Spleen (tissue), 11 donors: ENCODE data around the gene ACSF3. TPM values are rescaled to one million over a fixed set of nuclear protein-coding genes. Genes with fewer than 3 reads are reported as not detected.

Experiments
- DNase-seq: peaks from one replicate; pipeline ENCODE4 v3.0.0-alpha.2; 2020
- H3K27ac ChIP-seq, 8 donors: fragments of 200-600 bp; sonication (generic) in 7 of 8; 1 replicate in 4 of 8; 2 replicates in 4 of 8; pipeline versions ENCODE4 v1.5.0 to v1.8.0; 2016 to 2021; ENCODE audit warnings: inconsistent platforms in 4 of 8, mild to moderate bottlenecking in 4 of 8, moderate library complexity in 1 of 8
- H3K27me3 ChIP-seq, 7 donors: fragments of 200-600 bp; sonication (generic) in 6 of 7; replicated peaks in 1 of 7; 1 replicate in 4 of 7; 2 replicates in 3 of 7; pipeline versions ENCODE4 v1.5.0 to v1.8.0; 2016 to 2021; ENCODE audit warnings: inconsistent platforms in 3 of 7, mild to moderate bottlenecking in 1 of 7
- H3K36me3 ChIP-seq, 6 donors: fragments of 200-600 bp; sonication (generic) in 5 of 6; 1 replicate in 4 of 6; 2 replicates in 2 of 6; pipeline versions ENCODE4 v1.5.0 to v1.8.0; 2016 to 2021; ENCODE audit warnings: inconsistent platforms in 2 of 6
- H3K4me1 ChIP-seq, 6 donors: fragments of 200-600 bp; sonication (generic) in 5 of 6; 1 replicate in 3 of 6; 2 replicates in 3 of 6; pipeline versions ENCODE4 v1.5.0 to v1.8.0; 2016 to 2021; ENCODE audit warnings: inconsistent platforms in 3 of 6
- H3K4me3 ChIP-seq, 8 donors: fragments of 200-600 bp; sonication (generic) in 7 of 8; 1 replicate in 4 of 8; 2 replicates in 4 of 8; pipeline versions ENCODE4 v1.5.0 to v1.8.0; 2016 to 2021; ENCODE audit warnings: inconsistent platforms in 4 of 8, mild to moderate bottlenecking in 4 of 8, moderate library complexity in 2 of 8
- H3K9me3 ChIP-seq, 8 donors: fragments of 200-600 bp; sonication (generic) in 7 of 8; 1 replicate in 4 of 8; 2 replicates in 4 of 8; pipeline versions ENCODE4 v1.5.0 to v1.8.0; 2016 to 2021; ENCODE audit warnings: inconsistent platforms in 4 of 8
- CTCF ChIP-seq, 11 experiments: fragments of 200-600 bp in 7 of 11; fragments of 450-650 bp in 4 of 11; sonication (generic) in 4 of 11; IDR thresholded peaks in 8 of 11; conservative IDR thresholded peaks in 3 of 11; 1 replicate in 7 of 11; 2 replicates in 4 of 11; pipeline versions ENCODE4 v1.4.0 to v1.8.0; 2016 to 2021; ENCODE audit warnings: antibody characterized with exemption in 11 of 11, inconsistent platforms in 4 of 11, mild to moderate bottlenecking in 1 of 11
- POLR2A ChIP-seq, 3 donors: fragments of 450-650 bp; IDR thresholded peaks; one replicate each; pipeline ENCODE4 v1.5.1; 2017; ENCODE audit warnings: antibody characterized with exemption in 3 of 3, mild to moderate bottlenecking in 1 of 3
- POLR2AphosphoS5 ChIP-seq, 3 donors: sonication (generic); formaldehyde crosslinking; IDR thresholded peaks; one replicate each; pipeline ENCODE4 v1.5.1; 2017; ENCODE audit warnings: antibody characterized with exemption in 3 of 3
- WGBS, 5 donors: extraction: QIAGEN DNeasy Blood & Tissue Kit in 3 of 5; methylation state at CpG; one replicate each; pipeline versions ENCODE4 v1.1.5 to v1.1.7; 2013 to 2018; 5-methylcytosine and 5-hydroxymethylcytosine counted together
- intact Hi-C: fragments of 100-400 bp; cut with DNase I; formaldehyde crosslinking; loops from one replicate; pipeline ENCODE4 v1.15.0; 2023; ENCODE audit warnings: low total_unique reads
- polyA plus RNA-seq, 3 donors: library from polyadenylated mRNA; stranded (reverse); fragments of 200-250 nt; gene quantifications; one replicate each; pipeline ENCODE4 v1.2.1, GENCODE V29; 2013
- total RNA-seq, 7 donors: library from RNA; depleted of rRNA in 3 of 7; stranded (reverse); fragments of >200 nt in 3 of 7; fragmentation: NEBNext Ultra II Directional in 4 of 7; extraction: Animal tissue kit (Norgen Biotek cat#: 25700) in 4 of 7; gene quantifications; one replicate each; pipeline versions ENCODE4 v1.1.0 to v1.2.1, GENCODE V29; 2016 to 2021
- donor health status: healthy with polysubstance abuse.
- donor health status: DM: no; HTN: no; CAD: no; lungs with moderate emphysema.
- donor health status: DM: no; HTN: no; CAD: no.
- donor health status: Bipolar disorder and iron deficiency.
- donor health status: healthy.
- donor health status: DM: no; HTN: no; CAD: no.
- donor health status: DM: yes; HTN: yes; CAD: no.

The ACSF3 gene
- total and polyA plus RNA-seq, 10 donors, result 35.4 to 68.1 (median 49.1) TPM

GRCh38 chr16:89122322-89122851, 28.7 kb downstream of the ACSF3 start:
- Histone ChIP-seq H3K27me3 (no peaks in the 10 kb centered on the region), H3K27ac (peak overlapping the region in 5 of 8 donors; percentile 20 to 79 (median 63)), H3K9me3 (no peaks in the 10 kb centered on the region), H3K36me3 (peaks cover 0 to 99% (median 45%) of the 10 kb centered on the region in 6 donors), H3K4me3 (no peak overlapping the region), H3K4me1 (peaks cover 0 to 61% (median 43%) of the 10 kb centered on the region in 6 donors)
- TF ChIP-seq POLR2A (IDR thresholded peaks at IDR 0.05) (no peak), POLR2AphosphoS5 (IDR thresholded peaks at IDR 0.05) (peak; percentile 67 to 84 (median 82)), CTCF (IDR thresholded peaks at IDR 0.05 in 8 of 11, conservative IDR thresholded peaks at IDR 0.05 in 3 of 11) (peak in 1 of 11 experiments; percentile 7)
- WGBS, 5 donors, result 50 to 80% (median 70%) methylated on average over 11 of the region's 11 CpGs
- intact Hi-C loops, result no loop called here
- DNase-seq, result peak; percentile 88

- Histone ChIP-seq H3K9me3 (no peaks in the 10 kb centered on the region), H3K27ac (peak overlapping the region in 4 of 8 donors; percentile 47 to 79 (median 64)), H3K4me3 (no peak overlapping the region), H3K27me3 (no peaks in the 10 kb centered on the region), H3K36me3 (peaks cover 0 to 96% (median 40%) of the 10 kb centered on the region in 6 donors), H3K4me1 (peaks cover 0 to 54% (median 41%) of the 10 kb centered on the region in 6 donors)
- WGBS, 5 donors, result 87 to 94% (median 89%) methylated on average over 25 of the region's 25 CpGs
- no peak for TF ChIP-seq POLR2AphosphoS5 (IDR thresholded peaks at IDR 0.05)
- no peak for TF ChIP-seq CTCF (IDR thresholded peaks at IDR 0.05 in 8 of 11, conservative IDR thresholded peaks at IDR 0.05 in 3 of 11)
- TF ChIP-seq POLR2A (IDR thresholded peaks at IDR 0.05), result no peak
- intact Hi-C loops, result no loop called here
- DNase-seq, result peak; percentile 61
Measured at GRCh38 chr16:89123001-89123830, 29.6 kb downstream of the ACSF3 start.

GRCh38 chr16:89123831-89124100, 30.1 kb downstream of the ACSF3 start:
- TF ChIP-seq POLR2AphosphoS5 (IDR thresholded peaks at IDR 0.05) (no peak), CTCF (IDR thresholded peaks at IDR 0.05 in 8 of 11, conservative IDR thresholded peaks at IDR 0.05 in 3 of 11) (no peak)
- Histone ChIP-seq H3K36me3 (peaks cover 0 to 96% (median 38%) of the 10 kb centered on the region in 6 donors), H3K9me3 (no peaks in the 10 kb centered on the region), H3K4me3 (no peak overlapping the region), H3K27ac (peak overlapping the region in 1 of 8 donors; percentile 79), H3K27me3 (no peaks in the 10 kb centered on the region), H3K4me1 (peaks cover 0 to 50% (median 38%) of the 10 kb centered on the region in 6 donors)
- intact Hi-C loops, result no loop called here
- peak; percentile 65 for DNase-seq
- 91 to 98% (median 97%) methylated on average over 11 to 12 of the region's 12 CpGs for WGBS, 5 donors

GRCh38 chr16:89129378-89129777, 35.7 kb downstream of the ACSF3 start:
- intact Hi-C loops, result no loop called here
- H3K9me3 ChIP-seq, result no peaks in the 10 kb centered on the region
- no peaks in the 10 kb centered on the region for H3K27me3 ChIP-seq
- TF ChIP-seq CTCF (IDR thresholded peaks at IDR 0.05 in 8 of 11, conservative IDR thresholded peaks at IDR 0.05 in 3 of 11), result no peak
- no peak for TF ChIP-seq POLR2A (IDR thresholded peaks at IDR 0.05)
- no peak for TF ChIP-seq POLR2AphosphoS5 (IDR thresholded peaks at IDR 0.05)
- no peaks in the 10 kb centered on the region for H3K4me1 ChIP-seq
- WGBS, 5 donors, result 95 to 100% (median 98%) methylated on average over 1 of the region's 1 CpG
- peaks cover 0 to 93% (median 24%) of the 10 kb centered on the region in 6 donors for H3K36me3 ChIP-seq
- no peak for DNase-seq
- H3K4me3 ChIP-seq, result no peak overlapping the region
- H3K27ac ChIP-seq, result no peak overlapping the region
